Fibroblast of skin of left biceps (primary cell): Measurements from ENCODE around the gene TM4SF20.

Experiments used
- DNase-seq, 2 experiments: peaks; one replicate each; pipeline ENCODE4 v3.0.0-alpha.2; 2013; ENCODE audit warnings: low read depth in 2 of 2

TM4SF20 gene

GRCh38 chr2:227320305-227321094 is 58.6 kb downstream of the TM4SF20 start:
- no peak for DNase-seq

GRCh38 chr2:227317834-227318233 is 61.3 kb downstream of the TM4SF20 start:
- DNase-seq = no peak

- no peak for DNase-seq
Measured at GRCh38 chr2:227313310-227313709, 65.8 kb downstream of the TM4SF20 start.

DNA sequence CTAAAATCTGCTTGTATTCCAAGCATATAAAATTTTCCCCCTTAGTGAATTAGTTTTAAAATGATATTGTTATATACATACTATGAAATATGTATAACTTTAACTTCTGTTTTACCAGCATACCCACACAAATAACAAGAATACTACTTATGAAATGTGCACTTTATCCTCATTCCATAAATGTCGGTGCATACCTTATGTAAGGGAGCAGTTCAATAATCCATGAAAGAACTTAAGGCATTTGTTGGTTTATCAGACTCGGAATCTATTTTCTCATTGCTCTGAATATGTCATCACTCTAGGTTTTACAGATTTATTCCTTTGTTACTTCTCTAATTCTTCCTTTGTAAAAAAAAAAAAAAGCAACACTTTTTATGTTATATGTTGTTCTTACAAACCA is 66.5 kb downstream of the TM4SF20 start:
- DNase-seq = no peak
